HG02970 (cell line): ENCODE measurements around the gene RHBDL2.
"Not testable (repeated sequence)": the region's sequence is repeated elsewhere in the genome, so short reads cannot be mapped to it uniquely, and the experiment has no call there.

Experiments
- ATAC-seq: cut with Tn5 transposase; IDR thresholded peaks from one replicate; pipeline ENCODE4 v1.9.1; 2021; ENCODE audit warnings: mild to moderate bottlenecking, moderate library complexity, moderate number of reproducible peaks; ENCODE audit not compliant: unreplicated experiment, low FRiP score

The RHBDL2 gene

DNA sequence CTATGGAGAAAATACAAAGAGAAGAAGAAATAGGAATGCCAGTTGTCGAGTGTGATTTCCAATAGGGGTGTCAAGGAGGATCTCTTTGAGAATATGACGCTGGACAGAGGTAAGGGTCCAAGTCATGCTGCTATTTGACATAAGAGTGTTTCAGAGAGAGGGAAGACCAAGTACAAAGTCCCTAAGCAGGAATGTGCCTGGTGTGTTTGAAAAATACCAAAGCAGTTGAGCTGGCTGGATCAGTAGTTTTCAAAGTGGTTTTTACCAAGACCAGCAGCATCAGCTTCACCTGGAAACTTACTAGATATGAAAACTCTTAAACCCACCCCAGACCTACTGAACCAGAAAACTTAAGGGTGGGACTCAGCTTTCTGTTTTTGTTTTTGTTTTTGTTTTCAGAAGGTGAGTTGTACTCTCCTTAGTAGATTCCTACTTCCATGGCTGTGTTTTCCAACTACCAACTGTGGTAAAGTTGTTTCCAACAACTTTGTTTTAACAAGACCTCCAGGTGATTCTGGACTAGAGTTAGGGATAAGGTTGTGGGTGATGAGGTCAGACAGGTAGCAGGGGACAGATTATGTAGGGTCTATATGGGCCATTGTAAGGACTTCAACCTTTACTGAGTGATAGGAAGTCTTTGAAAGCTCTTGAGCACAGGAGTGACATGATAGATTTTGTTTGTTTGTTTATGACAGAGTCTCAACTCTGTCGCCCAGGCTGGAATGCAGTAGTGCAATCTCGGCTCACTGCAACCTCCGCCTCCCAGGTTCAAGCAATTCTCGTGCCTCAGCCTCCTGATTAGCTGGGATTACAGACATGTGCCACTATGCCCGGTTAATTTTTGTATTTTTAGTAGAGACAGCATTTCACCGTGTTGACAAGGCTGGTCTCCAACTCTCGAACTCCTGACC is 53.0 kb downstream of the RHBDL2 start:
- ATAC-seq = no peak

DNA sequence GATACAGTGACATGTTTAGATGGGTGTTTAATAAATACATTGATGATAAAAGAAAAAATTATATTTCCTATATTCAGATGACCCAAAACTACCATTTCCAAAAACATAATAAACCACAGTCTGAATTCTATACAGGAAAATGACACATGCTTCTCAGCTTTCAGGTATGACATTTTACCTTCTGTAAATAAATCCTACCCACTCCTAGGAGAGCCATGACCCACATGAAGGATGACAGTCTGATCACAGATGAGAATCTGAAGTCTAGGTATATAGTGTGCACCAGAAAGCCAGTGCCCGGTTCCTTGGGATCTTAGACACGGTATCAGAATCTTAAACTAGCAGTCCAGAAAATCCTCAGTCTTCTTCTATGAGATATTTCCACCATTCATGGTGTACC is 56.5 kb downstream of the RHBDL2 start:
- no peak for ATAC-seq

GRCh38 chr1:38881487-38881886 is 60.1 kb downstream of the RHBDL2 start, which contains the start of gene GJA9:
Gene GJA9, minus strand, starts transcription at chr1:38881587. Its CDS starts 5,489 bp downstream, at chr1:38876098.
- ATAC-seq = no peak

DNA sequence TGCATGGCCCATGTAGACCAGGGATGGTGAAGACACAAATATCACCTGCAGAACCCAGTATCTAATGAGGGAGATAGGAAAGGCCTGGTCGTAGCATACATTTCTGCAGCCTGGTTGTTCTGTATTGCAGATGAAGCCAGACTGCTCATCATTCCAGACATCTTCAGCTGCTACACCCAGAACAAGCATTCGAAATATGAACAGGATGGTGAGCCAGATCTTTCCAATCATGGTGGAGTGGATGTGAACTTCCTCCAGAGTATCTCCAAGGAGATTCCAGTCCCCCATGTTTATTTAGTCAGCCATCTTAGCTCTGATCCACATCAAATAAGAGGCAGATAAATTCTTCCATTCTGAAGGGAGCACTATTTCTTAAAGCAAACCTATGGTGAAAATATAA is 65.8 kb downstream of the RHBDL2 start:
- ATAC-seq = no peak

DNA sequence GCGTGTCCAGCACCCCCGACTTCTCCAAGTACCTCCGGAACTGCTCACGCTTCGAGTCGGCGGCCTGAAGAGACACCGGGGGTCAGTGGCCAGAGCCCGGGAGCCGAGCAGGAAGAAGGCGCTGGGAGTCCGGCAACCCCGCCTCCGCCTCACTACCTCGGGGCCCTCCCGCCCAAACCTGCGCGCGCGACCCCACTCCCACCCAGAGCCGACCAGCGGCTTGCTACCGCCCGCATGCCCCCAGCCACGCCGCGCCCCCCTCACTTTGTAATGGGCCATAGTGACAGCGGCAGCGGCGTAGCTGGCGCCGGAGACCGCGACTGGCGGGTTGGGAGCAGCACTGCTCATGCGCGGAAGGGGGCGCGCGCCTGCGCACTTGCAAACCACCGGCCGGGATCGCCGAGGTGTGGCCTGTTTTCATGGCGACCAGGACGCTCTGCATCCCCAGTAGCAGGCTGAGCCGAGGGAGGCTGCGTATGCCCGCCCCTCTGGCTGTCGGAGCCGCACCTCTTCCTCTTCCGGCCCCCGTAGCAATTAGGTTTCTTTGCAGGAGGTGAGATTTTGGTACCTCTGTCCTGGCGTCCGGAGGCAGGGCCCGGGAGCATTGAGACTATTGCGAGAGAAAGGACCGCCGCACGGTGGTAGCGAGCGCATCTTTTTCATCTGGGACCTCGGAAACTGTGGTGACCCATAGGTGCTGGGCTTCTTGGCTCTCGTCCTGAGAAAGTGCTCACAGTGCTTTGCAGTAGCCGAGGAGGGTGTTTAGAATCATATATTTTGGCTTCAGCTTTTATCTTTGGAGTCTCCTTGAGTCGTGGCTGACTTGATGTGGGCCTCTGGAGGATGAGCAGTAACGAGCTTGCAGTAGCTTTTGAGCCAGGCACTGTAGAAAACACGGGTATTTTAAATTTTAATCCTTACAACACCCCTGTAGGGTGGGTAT is 68.3 kb downstream of the RHBDL2 start, which contains the start of gene MYCBP:
Gene MYCBP, minus strand, starts transcription at position 322 of the 943 bp plus-strand sequence. Its CDS starts 43 bp downstream, at position 279.
- ATAC-seq = peak; percentile 97

- peak; percentile 19 for ATAC-seq
Observed at GRCh38 chr1:38872401-38873026, 69.1 kb downstream of the RHBDL2 start.

DNA sequence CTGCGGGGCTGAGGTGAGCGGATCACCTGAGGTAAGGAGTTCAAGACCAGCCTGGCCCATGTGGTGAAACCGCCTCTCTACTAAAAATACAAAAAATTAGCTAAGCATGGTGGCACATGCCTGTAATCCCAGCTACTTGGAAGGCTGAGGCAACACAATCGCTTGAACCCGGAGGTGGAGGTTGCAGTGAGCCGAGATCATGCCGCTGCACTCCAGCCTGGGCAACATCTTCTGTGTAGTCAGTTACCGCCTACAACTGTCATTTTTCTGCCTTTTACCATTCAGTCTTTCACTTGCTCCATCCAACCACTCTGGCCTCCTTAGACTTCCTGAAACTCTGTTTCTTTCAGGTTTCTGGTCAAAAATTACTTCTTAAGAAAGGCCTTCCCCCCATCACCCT is 70.6 kb downstream of the RHBDL2 start:
- no peak for ATAC-seq

- ATAC-seq = no peak
Observed at GRCh38 chr1:38867208-38867607, 74.4 kb downstream of the RHBDL2 start.

- no peak for ATAC-seq
Observed at GRCh38 chr1:38865112-38865715, 76.4 kb downstream of the RHBDL2 start.

DNA sequence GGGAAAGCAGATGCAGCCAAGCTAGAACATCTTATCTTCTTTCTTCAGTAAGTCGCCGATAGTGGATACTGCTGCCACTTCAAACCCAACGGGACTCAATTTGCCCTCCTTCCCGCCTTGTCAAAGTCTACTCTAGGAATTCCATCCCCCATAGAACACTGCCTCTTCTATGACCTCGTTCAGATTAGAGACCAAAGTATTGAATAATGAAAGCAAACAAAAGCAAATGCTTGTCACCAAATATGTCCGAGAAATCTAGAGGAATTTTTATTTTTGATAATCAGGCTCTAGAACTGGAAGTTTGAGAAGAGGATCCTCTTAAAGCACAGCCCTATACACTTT is 81.2 kb downstream of the RHBDL2 start:
- ATAC-seq = no peak

DNA sequence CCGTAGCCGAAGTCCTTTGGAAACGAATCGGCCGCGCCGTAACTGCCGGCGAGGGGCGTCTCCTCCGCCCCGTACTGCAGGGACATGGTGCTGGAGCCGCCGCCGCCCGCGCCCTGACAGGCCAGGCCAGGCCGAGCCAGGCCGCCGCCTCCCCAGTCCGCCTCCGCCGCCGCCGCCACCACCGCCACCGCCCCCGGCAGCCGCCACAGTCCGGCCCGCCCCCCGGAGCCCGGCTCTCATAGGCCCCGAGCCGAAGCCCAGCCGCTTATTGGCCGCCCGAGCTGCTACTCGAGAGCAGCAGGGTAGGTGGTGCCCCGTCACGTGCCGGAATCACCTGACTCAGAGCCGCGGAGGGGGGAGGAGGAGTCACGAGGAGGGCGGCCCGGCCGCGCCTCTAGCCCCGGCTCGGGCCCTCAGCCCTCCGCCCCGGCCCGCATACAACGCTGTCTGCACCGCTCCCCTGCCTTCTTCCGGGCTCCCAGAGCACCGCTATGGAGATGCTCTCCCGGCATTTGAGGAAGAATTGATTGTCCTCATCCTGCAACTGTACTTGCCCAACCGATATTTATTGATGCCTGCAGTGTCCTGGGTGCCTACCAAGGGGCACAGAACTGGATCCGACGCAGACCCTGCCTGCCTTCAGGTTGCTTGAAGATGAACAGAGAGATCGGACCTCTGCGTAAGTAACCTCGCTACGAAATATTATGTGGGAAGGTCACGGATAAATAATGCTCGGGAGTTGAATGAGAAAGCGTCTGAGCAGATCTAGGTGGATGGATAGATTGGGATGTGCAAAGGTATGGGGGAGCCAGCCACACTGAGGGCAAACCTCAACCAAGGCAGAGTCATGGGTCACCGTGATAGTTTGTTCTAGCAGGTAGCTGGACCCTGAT is 81.8 kb downstream of the RHBDL2 start, which contains the start of gene RRAGC:
Gene RRAGC, minus strand, starts transcription at position 212 of the 893 bp plus-strand sequence. Its CDS starts 126 bp downstream, at position 86.
- ATAC-seq = peak; percentile 94

- ATAC-seq = peak; percentile 37
Observed at GRCh38 chr1:38858833-38859560, 82.6 kb downstream of the RHBDL2 start.

GRCh38 chr1:38852780-38853179 is 88.8 kb downstream of the RHBDL2 start:
- no peak for ATAC-seq

DNA sequence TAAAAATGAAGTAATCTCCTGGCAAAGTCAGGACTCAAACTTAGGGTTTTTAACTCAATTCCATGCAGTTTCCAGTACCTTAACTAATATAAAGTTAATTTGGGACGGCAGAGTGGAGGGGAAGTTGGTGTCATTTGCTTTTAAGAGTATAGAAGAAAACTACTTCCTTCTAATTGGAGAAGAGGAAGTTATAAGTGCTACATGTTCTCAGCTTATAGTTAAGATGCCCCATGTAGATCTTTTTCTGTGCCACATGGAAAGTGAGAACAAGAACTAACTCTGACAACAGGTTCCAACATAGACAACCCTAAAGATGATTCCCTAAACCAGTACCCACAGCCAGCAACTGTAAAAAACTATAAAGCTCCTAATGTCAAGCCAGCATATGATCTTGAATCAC is 93.6 kb downstream of the RHBDL2 start:
- ATAC-seq = no peak

DNA sequence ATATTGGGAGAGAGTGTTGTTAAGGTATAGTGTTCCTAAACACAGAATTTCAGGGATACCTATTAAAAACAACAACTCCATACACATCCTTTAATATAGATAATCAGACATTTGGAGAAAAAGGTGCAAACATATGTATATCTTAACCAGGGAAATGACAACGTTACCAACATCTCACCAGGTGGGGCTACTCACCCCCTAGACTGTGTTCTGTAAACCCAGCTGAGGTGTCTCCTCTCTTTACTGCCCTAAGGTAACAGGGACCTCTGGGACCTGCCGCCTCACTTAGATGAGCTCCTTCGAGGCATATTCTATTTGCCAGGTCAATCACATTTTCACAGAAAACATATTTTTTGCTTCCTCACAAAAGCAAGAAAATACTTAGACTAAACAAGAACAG is 95.4 kb downstream of the RHBDL2 start:
- no peak for ATAC-seq

DNA sequence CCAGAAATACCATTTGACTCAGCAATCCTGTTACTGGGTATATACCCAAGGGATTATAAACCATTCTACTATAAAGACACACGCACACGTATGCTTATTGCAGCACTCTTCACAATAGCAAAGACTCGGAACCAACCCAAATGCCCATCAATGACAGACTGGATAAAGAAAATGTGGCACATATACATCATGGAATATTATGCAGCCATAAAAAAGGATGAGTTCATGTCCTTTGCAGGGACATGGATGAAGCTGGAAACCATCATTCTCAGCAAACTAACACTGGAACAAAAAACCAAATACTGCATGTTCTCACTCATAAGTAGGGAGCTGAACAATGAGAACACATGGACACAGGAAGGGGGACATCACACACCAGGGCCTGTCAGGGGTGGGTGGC is 96.5 kb downstream of the RHBDL2 start:
- not testable (repeated sequence) for ATAC-seq

- no peak for ATAC-seq
Observed at GRCh38 chr1:38840281-38840680, 101.3 kb downstream of the RHBDL2 start.

DNA sequence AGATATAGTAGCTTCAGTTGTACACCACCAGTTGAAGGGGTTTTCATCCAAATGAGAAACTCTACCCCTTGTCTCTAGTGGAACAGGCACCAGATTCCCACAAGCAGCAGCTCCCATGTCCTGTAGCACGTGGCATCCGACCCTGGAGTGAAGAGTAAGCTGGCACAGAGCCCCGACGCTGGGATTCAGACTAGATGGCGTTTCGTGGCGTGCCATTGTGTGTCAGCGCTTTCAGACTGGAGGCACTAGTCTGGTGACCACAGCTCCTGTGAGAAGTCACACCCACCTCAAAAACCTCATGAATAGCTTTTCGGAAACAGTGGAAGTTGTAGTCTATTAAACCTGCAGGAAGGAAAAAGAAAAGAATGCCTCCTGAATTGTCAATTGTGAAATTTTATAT is 102.3 kb downstream of the RHBDL2 start:
- no peak for ATAC-seq
